Bone marrow (tissue), 2 donors: ENCODE measurements around the gene MYO5A.
"Not testable (repeated sequence)": the region's sequence is repeated elsewhere in the genome, so short reads cannot be mapped to it uniquely, and the experiment has no call there.

Source experiments
- DNase-seq, 2 donors: peaks; one replicate each; lab custom pipeline; 2025; lab: John Stamatoyannopoulos, UW

The MYO5A gene

GRCh38 chr15:52463638-52464037, 65.0 kb downstream of the MYO5A start:
- no peak for DNase-seq

GRCh38 chr15:52462806-52463360, 65.8 kb downstream of the MYO5A start:
- DNase-seq = no peak

- not testable (repeated sequence) for DNase-seq
Measured at GRCh38 chr15:52459701-52460100, 69.0 kb downstream of the MYO5A start.

- DNase-seq = not testable (repeated sequence)
Measured at GRCh38 chr15:52459265-52459664, 69.4 kb downstream of the MYO5A start.

GRCh38 chr15:52448011-52448890, 80.4 kb downstream of the MYO5A start:
- no peak for DNase-seq

GRCh38 chr15:52445954-52446353, 82.7 kb downstream of the MYO5A start:
- no peak for DNase-seq

GRCh38 chr15:52445553-52445952, 83.1 kb downstream of the MYO5A start:
- DNase-seq = no peak

- DNase-seq = not testable (repeated sequence)
Measured at GRCh38 chr15:52443205-52443604, 85.5 kb downstream of the MYO5A start.

- DNase-seq = no peak
Measured at GRCh38 chr15:52441841-52442240, 86.8 kb downstream of the MYO5A start.

GRCh38 chr15:52440946-52441345, 87.7 kb downstream of the MYO5A start:
- DNase-seq = no peak

GRCh38 chr15:52440414-52440813, 88.3 kb downstream of the MYO5A start:
- DNase-seq = no peak

- DNase-seq = no peak
Measured at GRCh38 chr15:52439470-52439869, 89.2 kb downstream of the MYO5A start.

GRCh38 chr15:52439042-52439441, 89.6 kb downstream of the MYO5A start:
- not testable (repeated sequence) for DNase-seq

GRCh38 chr15:52438047-52438446, 90.6 kb downstream of the MYO5A start:
- peak in 1 of 2 donors; percentile 6 for DNase-seq

- DNase-seq = no peak
Measured at GRCh38 chr15:52437646-52438045, 91.0 kb downstream of the MYO5A start.

- no peak for DNase-seq
Measured at GRCh38 chr15:52436981-52437380, 91.7 kb downstream of the MYO5A start.

- no peak for DNase-seq
Measured at GRCh38 chr15:52434885-52435284, 93.8 kb downstream of the MYO5A start.

- DNase-seq = no peak
Measured at GRCh38 chr15:52428297-52428696, 100.4 kb downstream of the MYO5A start.

GRCh38 chr15:52427804-52428203, 100.9 kb downstream of the MYO5A start:
- DNase-seq = no peak

GRCh38 chr15:52424856-52425431, 103.7 kb downstream of the MYO5A start:
- no peak for DNase-seq

GRCh38 chr15:52423852-52424251, 104.8 kb downstream of the MYO5A start:
- DNase-seq = no peak

- DNase-seq = no peak
Measured at GRCh38 chr15:52422001-52422400, 106.7 kb downstream of the MYO5A start.

- no peak for DNase-seq
Measured at GRCh38 chr15:52421029-52421428, 107.7 kb downstream of the MYO5A start.
